Measurements from ENCODE around the gene CAMK2A. TPM values are rescaled to one million over a fixed set of nuclear protein-coding genes. Genes with fewer than 3 reads are reported as not detected.

CAMK2A gene
- total RNA-seq, 3 donors from 2014 or later = 0.46 to 3.0 (median 0.93) TPM

DNA sequence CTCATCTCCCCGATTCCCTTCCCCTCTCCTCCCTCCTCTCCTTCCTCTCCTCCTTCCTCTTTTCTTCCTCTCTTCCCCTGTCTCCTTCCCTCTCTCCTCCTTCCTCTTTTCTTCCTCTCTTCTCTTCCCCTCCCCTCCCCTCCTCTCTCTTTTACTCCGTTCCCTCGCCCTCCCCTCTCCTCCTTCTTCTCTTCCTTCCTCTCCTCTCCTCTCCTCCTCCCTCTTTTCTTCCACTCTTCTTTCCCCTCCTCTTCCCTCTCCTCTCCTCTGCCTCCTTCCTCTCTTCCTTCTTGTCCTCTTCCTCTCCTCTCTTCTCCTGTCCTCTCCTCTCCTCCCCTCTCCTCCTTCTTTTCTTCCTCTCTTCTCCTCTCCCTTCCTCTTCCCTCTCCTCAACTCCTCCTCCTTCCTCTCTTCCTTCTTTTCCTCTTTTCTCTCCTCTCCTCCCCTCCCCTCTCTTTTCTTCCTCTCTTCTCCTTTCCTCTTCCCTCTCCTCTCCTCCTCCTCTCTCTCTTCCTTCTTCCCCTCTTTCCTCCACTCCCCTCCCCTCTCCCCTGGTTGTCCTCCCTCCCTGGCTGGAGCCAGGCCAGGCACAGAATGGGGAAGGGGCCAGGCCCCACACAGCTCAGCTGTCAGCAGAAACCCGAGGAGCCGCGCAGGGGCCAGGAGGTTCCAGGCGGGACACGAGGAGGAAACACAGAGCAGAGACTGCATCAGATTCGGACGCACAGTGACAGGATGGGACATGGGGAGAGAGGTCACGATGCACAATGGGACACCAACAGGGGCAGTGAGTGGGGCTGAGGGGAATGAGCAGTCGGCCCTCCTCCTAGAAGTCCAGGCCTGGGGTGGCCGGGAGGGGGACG is 48.0 kb downstream of the CAMK2A start:
- H3K4me3 ChIP-seq = no peak overlapping the region
- no peaks in the 10 kb centered on the region for H3K9me3 ChIP-seq
- H3K4me1 ChIP-seq (ENCODE audit: low read depth) = no peaks in the 10 kb centered on the region
- no peaks in the 10 kb centered on the region for H3K36me3 ChIP-seq (ENCODE audit: low read depth)
- TF ChIP-seq, protein P1, sequence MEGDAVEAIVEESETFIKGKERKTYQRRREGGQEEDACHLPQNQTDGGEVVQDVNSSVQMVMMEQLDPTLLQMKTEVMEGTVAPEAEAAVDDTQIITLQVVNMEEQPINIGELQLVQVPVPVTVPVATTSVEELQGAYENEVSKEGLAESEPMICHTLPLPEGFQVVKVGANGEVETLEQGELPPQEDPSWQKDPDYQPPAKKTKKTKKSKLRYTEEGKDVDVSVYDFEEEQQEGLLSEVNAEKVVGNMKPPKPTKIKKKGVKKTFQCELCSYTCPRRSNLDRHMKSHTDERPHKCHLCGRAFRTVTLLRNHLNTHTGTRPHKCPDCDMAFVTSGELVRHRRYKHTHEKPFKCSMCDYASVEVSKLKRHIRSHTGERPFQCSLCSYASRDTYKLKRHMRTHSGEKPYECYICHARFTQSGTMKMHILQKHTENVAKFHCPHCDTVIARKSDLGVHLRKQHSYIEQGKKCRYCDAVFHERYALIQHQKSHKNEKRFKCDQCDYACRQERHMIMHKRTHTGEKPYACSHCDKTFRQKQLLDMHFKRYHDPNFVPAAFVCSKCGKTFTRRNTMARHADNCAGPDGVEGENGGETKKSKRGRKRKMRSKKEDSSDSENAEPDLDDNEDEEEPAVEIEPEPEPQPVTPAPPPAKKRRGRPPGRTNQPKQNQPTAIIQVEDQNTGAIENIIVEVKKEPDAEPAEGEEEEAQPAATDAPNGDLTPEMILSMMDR (IDR thresholded peaks at IDR 0.05) = no peak
- no peak for DNase-seq
- no peak for ATAC-seq
- intact Hi-C loops (cut with DNase I, micrococcal nuclease) = no loop called here

DNA sequence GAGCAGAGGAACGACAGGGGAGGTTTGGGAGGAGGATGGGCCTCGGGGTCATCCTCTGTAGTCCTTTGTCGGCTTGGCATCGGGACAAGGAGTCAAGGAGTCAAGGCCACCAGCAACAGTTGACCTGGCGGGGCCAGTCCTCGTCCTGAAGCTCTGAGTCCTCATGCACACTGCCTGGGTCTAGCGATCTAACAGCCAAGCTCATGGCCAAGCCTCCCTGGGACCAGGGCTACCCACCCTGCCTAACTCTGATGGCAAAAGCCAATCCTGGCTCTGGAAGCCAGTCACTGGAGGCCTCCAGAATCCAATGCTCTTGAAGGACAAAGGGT is 49.8 kb downstream of the CAMK2A start:
- Histone ChIP-seq H3K4me3 (no peak overlapping the region), H3K36me3 (ENCODE audit: low read depth) (no peaks in the 10 kb centered on the region), H3K9me3 (no peaks in the 10 kb centered on the region), H3K4me1 (ENCODE audit: low read depth) (no peaks in the 10 kb centered on the region)
- no peak for ATAC-seq
- intact Hi-C loops (cut with DNase I, micrococcal nuclease) = no loop called here
- no peak for DNase-seq
- TF ChIP-seq, protein P1 (IDR thresholded peaks at IDR 0.05) = no peak

DNA sequence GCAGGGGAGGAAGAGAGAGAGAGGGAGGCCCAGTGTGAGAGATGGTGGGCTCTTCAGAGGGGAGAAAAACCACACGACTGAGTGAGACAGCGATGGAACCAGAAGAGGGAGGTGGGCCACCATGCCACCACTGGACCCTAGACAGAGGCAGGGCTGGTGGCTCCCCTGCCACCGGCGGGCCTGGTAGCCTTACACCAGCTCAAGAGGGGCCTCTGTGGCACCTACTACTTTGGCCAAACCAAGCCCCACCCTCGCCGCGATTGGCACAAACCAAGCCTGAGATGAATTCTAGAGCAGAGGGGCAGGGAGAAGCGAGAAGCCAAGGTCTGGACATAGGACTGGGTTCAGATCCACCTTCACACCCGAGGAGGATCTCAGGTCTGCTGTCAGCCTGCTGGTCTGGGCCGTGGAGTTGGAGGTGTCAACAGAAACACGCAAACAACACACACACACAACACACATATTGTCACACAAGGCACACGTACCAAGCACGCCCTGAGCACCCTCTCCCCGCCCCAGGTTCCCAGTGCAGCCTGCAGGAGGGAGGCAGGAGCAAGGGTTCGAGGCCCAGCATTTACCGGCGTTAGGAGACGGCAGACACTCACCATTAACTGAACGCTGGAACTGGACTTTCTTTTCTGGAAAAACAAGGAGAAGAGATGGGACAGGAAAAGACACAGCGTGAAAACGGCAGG is 50.3 kb downstream of the CAMK2A start:
- H3K36me3 ChIP-seq (ENCODE audit: low read depth) = no peaks in the 10 kb centered on the region
- no peak for ATAC-seq
- H3K4me3 ChIP-seq = no peak overlapping the region
- no peak for DNase-seq
- intact Hi-C loops (cut with DNase I, micrococcal nuclease) = no loop called here
- H3K4me1 ChIP-seq (ENCODE audit: low read depth) = no peaks in the 10 kb centered on the region
- TF ChIP-seq, protein P1 (IDR thresholded peaks at IDR 0.05) = no peak
- no peaks in the 10 kb centered on the region for H3K9me3 ChIP-seq

DNA sequence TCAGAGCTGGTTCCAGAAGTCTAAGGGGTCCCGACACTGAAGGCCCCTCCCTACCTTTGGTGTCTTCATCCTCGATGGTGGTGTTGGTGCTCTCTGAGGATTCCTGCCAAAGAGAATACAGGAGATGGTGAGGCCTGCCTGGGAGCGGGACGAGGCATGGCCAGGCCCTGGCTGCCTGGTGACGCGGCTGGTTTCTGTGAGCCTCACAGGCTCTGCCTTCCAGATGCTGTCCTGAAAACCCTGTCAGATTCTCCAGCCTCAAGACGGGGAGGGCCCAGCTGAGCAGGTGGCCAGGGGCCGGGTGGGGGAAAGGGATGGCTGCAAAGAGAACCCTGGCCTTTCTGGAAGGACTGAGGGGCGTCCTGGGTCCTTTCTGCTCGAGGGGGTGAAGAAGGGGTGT is 50.9 kb downstream of the CAMK2A start:
- intact Hi-C loops (cut with DNase I, micrococcal nuclease) = no loop called here
- Histone ChIP-seq H3K4me3 (no peak overlapping the region), H3K36me3 (ENCODE audit: low read depth) (no peaks in the 10 kb centered on the region), H3K4me1 (ENCODE audit: low read depth) (no peaks in the 10 kb centered on the region), H3K9me3 (no peaks in the 10 kb centered on the region)
- DNase-seq = no peak
- TF ChIP-seq, protein P1 (IDR thresholded peaks at IDR 0.05) = no peak
- ATAC-seq = no peak

DNA sequence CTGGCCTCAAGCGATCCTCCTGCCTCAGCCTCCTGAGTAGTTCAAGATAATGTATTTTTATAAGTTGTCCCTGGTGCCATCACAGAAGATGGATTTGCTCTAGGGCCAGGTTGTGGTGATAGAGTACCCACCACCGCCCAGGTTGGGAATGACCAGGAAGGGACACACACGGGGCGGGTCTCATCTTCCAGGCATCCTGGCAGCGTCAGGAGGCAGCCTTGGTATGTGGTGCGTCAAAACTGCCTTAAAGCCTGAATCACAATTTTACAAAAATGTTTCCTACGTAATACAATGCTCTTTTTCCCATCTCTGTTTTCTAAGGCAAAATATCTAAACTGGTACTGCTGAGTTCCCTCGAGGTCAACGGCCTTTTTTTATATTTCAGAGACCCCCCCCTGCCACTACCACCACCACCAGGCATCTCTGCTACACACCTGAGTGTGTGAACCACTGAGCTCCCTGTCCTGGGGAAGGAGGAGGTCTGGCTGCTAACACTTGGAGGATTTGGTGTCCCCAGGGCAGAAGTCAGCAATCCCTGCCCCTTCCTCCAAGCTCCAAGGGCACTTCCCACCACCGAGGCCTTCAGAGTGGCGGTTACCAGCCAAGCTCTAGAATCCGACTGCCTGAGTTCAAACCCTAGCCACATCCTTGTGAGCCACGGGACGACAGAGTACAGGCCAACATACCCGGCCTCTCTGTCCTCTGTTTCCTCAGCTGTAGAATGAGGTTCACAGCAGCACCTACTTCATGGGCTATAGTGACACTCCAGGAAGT is 52.4 kb downstream of the CAMK2A start:
- no peak overlapping the region for H3K4me3 ChIP-seq
- H3K9me3 ChIP-seq = no peaks in the 10 kb centered on the region
- TF ChIP-seq, protein P1 (IDR thresholded peaks at IDR 0.05) = no peak
- ATAC-seq (no peak), DNase-seq (no peak)
- intact Hi-C loops (cut with DNase I, micrococcal nuclease) = no loop called here
- no peaks in the 10 kb centered on the region for H3K4me1 ChIP-seq (ENCODE audit: low read depth)
- no peaks in the 10 kb centered on the region for H3K36me3 ChIP-seq (ENCODE audit: low read depth)
